Breast epithelium (tissue), 3 donors: ENCODE measurements around the gene FDCSP.

ENCODE experiments used
- POLR2A ChIP-seq: fragments of 450-650 bp; IDR thresholded peaks from one replicate; pipeline ENCODE4 v1.6.1; 2016; ENCODE audit warnings: antibody characterized with exemption, mild to moderate bottlenecking, moderate library complexity
- TF ChIP-seq, protein P1 (sequence below), 3 donors: fragments of 450-650 bp; IDR thresholded peaks; one replicate each; pipeline ENCODE4 v1.5.1; 2016 to 2017; ENCODE audit warnings: antibody characterized with exemption in 3 of 3, mild to moderate bottlenecking in 3 of 3, moderate library complexity in 3 of 3

GRCh38 chr4:70178075-70178660 lies 47.8 kb upstream of the FDCSP start:
- TF ChIP-seq, protein P1, sequence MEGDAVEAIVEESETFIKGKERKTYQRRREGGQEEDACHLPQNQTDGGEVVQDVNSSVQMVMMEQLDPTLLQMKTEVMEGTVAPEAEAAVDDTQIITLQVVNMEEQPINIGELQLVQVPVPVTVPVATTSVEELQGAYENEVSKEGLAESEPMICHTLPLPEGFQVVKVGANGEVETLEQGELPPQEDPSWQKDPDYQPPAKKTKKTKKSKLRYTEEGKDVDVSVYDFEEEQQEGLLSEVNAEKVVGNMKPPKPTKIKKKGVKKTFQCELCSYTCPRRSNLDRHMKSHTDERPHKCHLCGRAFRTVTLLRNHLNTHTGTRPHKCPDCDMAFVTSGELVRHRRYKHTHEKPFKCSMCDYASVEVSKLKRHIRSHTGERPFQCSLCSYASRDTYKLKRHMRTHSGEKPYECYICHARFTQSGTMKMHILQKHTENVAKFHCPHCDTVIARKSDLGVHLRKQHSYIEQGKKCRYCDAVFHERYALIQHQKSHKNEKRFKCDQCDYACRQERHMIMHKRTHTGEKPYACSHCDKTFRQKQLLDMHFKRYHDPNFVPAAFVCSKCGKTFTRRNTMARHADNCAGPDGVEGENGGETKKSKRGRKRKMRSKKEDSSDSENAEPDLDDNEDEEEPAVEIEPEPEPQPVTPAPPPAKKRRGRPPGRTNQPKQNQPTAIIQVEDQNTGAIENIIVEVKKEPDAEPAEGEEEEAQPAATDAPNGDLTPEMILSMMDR (IDR thresholded peaks at IDR 0.05) = no peak
- TF ChIP-seq POLR2A = no peak
